MCF 10A (cell line): ENCODE results near the gene CLEC16A. TPM values are rescaled to one million over a fixed set of nuclear protein-coding genes. Genes with fewer than 3 reads are reported as not detected.
A peak's percentile ranks its signal among the peaks of the same experiment; 100 is the strongest.

Source experiments
- BruUV-seq: library from RNA; stranded (reverse); fragments of 400-500 nt; replicated peaks from 2 replicates; lab custom pipeline; 2021; lab: Mats Ljungman, UMichigan
- CTCF ChIA-PET: fragments of 300-600 bp; sonication (Branson Sonifier 250); formaldehyde crosslinking; extraction: SDS; loops from one replicate; lab custom pipeline; 2021; ENCODE audit warnings: antibody characterized with exemption, inconsistent platforms; lab: Yijun Ruan, JAX
- POLR2A ChIA-PET: fragments of 300-600, 350-650 bp; sonication (Branson Sonifier 250); formaldehyde crosslinking; extraction: SDS; loops from one replicate; lab custom pipeline; 2020; ENCODE audit warnings: antibody characterized with exemption, inconsistent platforms; lab: Yijun Ruan, JAX
- DNase-seq: peaks from one replicate; pipeline ENCODE4 v3.0.0-alpha.2; 2018; ENCODE audit not compliant: unreplicated experiment
- H3K27ac Mint-ChIP-seq: one replicate; pipeline ENCODE4 v1.8.0; 2022; ENCODE audit warnings: mild to moderate bottlenecking, low read depth, mixed read lengths; ENCODE audit not compliant: unreplicated experiment
- H3K27me3 Mint-ChIP-seq: one replicate; pipeline ENCODE4 v1.8.0; 2022; ENCODE audit warnings: mixed read lengths; ENCODE audit not compliant: insufficient read depth, unreplicated experiment
- H3K36me3 Mint-ChIP-seq: one replicate; pipeline ENCODE4 v1.8.0; 2022; ENCODE audit warnings: mild to moderate bottlenecking, moderate library complexity, mixed read lengths; ENCODE audit not compliant: insufficient read depth, unreplicated experiment
- H3K4me1 Mint-ChIP-seq: one replicate; pipeline ENCODE4 v1.8.0; 2022; ENCODE audit warnings: mixed read lengths; ENCODE audit not compliant: insufficient read depth, unreplicated experiment
- H3K4me3 Mint-ChIP-seq: one replicate; pipeline ENCODE4 v1.8.0; 2022; ENCODE audit warnings: mild to moderate bottlenecking, moderate library complexity, mixed read lengths; ENCODE audit not compliant: unreplicated experiment
- H3K9me3 Mint-ChIP-seq: one replicate; pipeline ENCODE4 v1.8.0; 2022; ENCODE audit warnings: mixed read lengths; ENCODE audit not compliant: unreplicated experiment
- intact Hi-C: fragments of 100-400 bp; cut with micrococcal nuclease; formaldehyde crosslinking; loops from 2 replicates; pipeline ENCODE4 v1.14.1; 2022
- total RNA-seq: library from RNA; stranded (reverse); gene quantifications from 2 replicates; pipeline ENCODE4 v1.2.3, GENCODE V29; 2022
- TF ChIP-seq, protein P1 (sequence below): fragments of 200-600 bp; IDR thresholded peaks from one replicate; pipeline ENCODE4 v1.8.0; 2022; ENCODE audit warnings: antibody characterized with exemption, mild to moderate bottlenecking; ENCODE audit not compliant: unreplicated experiment

Gene CLEC16A
- total RNA-seq, 1 experiment from 2014 or later = 32.4 TPM

DNA sequence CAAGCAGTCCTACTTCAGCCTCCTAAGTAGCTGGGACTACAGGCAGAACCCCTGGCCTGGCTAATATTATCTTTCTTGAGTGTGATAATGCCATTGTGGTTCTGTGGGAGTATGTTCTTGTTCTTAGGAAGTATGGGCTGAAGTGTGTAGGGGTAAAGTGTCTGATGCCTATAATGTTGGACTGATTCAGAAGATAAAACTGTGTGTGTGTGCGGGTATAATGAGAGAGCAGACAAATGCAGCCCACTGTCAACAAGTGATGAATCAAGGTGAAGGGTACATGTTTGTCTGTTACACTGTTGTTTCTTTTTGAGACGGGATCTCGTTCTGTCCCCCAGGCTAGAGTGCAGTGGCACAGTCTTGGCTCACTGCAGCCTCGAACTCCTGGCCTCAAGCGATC, 127.5 kb downstream of the CLEC16A start:
- CTCF ChIA-PET = no interaction called here
- no TSS peak for BruUV-seq
- Mint-ChIP-seq H3K4me1 (no peaks in the 10 kb centered on the region), H3K27ac (no peak overlapping the region), H3K9me3 (no peaks in the 10 kb centered on the region), H3K27me3 (no peaks in the 10 kb centered on the region), H3K4me3 (no peak overlapping the region), H3K36me3 (peaks cover 33% of the 10 kb centered on the region)
- intact Hi-C loops = loop anchor here (10.0 kb wide), 1 partner anchor 77 kb away; no protein-coding TSS in a partner anchor
- TF ChIP-seq, protein P1, sequence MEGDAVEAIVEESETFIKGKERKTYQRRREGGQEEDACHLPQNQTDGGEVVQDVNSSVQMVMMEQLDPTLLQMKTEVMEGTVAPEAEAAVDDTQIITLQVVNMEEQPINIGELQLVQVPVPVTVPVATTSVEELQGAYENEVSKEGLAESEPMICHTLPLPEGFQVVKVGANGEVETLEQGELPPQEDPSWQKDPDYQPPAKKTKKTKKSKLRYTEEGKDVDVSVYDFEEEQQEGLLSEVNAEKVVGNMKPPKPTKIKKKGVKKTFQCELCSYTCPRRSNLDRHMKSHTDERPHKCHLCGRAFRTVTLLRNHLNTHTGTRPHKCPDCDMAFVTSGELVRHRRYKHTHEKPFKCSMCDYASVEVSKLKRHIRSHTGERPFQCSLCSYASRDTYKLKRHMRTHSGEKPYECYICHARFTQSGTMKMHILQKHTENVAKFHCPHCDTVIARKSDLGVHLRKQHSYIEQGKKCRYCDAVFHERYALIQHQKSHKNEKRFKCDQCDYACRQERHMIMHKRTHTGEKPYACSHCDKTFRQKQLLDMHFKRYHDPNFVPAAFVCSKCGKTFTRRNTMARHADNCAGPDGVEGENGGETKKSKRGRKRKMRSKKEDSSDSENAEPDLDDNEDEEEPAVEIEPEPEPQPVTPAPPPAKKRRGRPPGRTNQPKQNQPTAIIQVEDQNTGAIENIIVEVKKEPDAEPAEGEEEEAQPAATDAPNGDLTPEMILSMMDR = no peak
- POLR2A ChIA-PET = no interaction called here
- no peak for DNase-seq

GRCh38 chr16:11072420-11073153, 128.2 kb downstream of the CLEC16A start:
- BruUV-seq = no TSS peak
- TF ChIP-seq, protein P1 = no peak
- Mint-ChIP-seq H3K4me3 (no peak overlapping the region), H3K4me1 (peaks cover 4% of the 10 kb centered on the region), H3K27ac (no peak overlapping the region), H3K27me3 (no peaks in the 10 kb centered on the region), H3K36me3 (peaks cover 31% of the 10 kb centered on the region), H3K9me3 (no peaks in the 10 kb centered on the region)
- intact Hi-C loops = loop anchor here (10.0 kb wide), 1 partner anchor 78 kb away; no protein-coding TSS in a partner anchor
- DNase-seq = no peak
- POLR2A ChIA-PET = no interaction called here
- CTCF ChIA-PET = no interaction called here

- Mint-ChIP-seq H3K4me1 (peaks cover 13% of the 10 kb centered on the region), H3K27ac (peak overlapping the region; percentile 2), H3K36me3 (peaks cover 31% of the 10 kb centered on the region), H3K4me3 (no peak overlapping the region), H3K27me3 (no peaks in the 10 kb centered on the region), H3K9me3 (no peaks in the 10 kb centered on the region)
- DNase-seq = no peak
- TF ChIP-seq, protein P1 = no peak
- ChIA-PET POLR2A (no interaction called here), CTCF (no interaction called here)
- no TSS peak for BruUV-seq
- intact Hi-C loops = loop anchor here (10.0 kb wide), 1 partner anchor 79 kb away; no protein-coding TSS in a partner anchor
These were observed 129.1 kb downstream of the CLEC16A start for GRCh38 chr16:11073407-11073999.

DNA sequence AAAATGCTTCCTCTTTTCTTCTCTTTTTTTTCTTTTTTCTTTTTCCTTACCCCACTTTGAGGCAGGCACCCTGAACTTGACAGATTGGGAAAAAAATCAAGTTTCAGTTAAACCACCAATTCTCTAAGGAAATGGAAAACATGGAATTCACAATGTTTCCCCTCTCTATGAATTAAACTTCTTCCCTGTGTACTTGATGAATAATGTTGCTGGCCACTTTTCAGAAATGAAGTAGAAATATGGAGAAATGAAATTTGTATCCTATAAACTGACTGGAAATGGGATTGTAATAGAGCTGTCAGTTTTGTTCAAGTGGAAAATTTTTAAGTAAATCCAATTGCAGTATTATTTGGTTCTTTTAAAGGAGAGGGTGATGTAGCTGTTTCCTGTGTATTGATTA, 129.8 kb downstream of the CLEC16A start:
- Mint-ChIP-seq H3K4me1 (peaks cover 17% of the 10 kb centered on the region), H3K9me3 (no peaks in the 10 kb centered on the region), H3K27me3 (no peaks in the 10 kb centered on the region), H3K4me3 (no peak overlapping the region), H3K27ac (peak overlapping the region; percentile 39), H3K36me3 (peaks cover 31% of the 10 kb centered on the region)
- ChIA-PET CTCF (interaction anchor here (0.6 kb wide), 1 partner anchor 57 kb away, joined by 3 read pairs; no protein-coding TSS in a partner anchor), POLR2A (interaction anchor here (1.1 kb wide), 1 partner anchor 13 kb away, joined by 3 read pairs; no protein-coding TSS in a partner anchor)
- intact Hi-C loops = loop anchor here (10.0 kb wide), 1 partner anchor 79 kb away; no protein-coding TSS in a partner anchor
- no TSS peak for BruUV-seq
- TF ChIP-seq, protein P1 = no peak
- DNase-seq = no peak
